ENCODE results near the gene MAP4K4.
A peak's percentile ranks its signal among the peaks of the same experiment; 100 is the strongest.

Gene MAP4K4

GRCh38 chr2:101692766-101693165, 4.7 kb upstream of the MAP4K4 start:
- Histone ChIP-seq H3K36me3 (ENCODE audit: control insufficient read depth, insufficient read depth, low read length) (no peaks in the 10 kb centered on the region), H3K4me3 (replicated peaks; ENCODE audit: low read depth, low read length) (no peak overlapping the region), H3K27me3 (replicated peaks; ENCODE audit: control insufficient read depth, insufficient read depth, low read length) (peaks cover 3% of the 10 kb centered on the region; the same call in 1 of the 2 replicates)
- no peak for DNase-seq (ENCODE audit: extremely low read depth, insufficient read length)
- TF ChIP-seq CTCF (IDR thresholded peaks at IDR 0.05; ENCODE audit: insufficient read depth, low read length, poor library complexity, severe bottlenecking) = no peak

- DNase-seq (ENCODE audit: extremely low read depth, insufficient read length) = no peak
- H3K36me3 ChIP-seq (ENCODE audit: control insufficient read depth, insufficient read depth, low read length) = no peaks in the 10 kb centered on the region
- H3K27me3 ChIP-seq (replicated peaks; ENCODE audit: control insufficient read depth, insufficient read depth, low read length) = peaks cover 3% of the 10 kb centered on the region; the same call in 1 of the 2 replicates
- no peak overlapping the region for H3K4me3 ChIP-seq (replicated peaks; ENCODE audit: low read depth, low read length)
- TF ChIP-seq CTCF (IDR thresholded peaks at IDR 0.05; ENCODE audit: insufficient read depth, low read length, poor library complexity, severe bottlenecking) = no peak
Measured at GRCh38 chr2:101693991-101694588, 3.4 kb upstream of the MAP4K4 start.

GRCh38 chr2:101696272-101697123, 1.0 kb upstream of the MAP4K4 start:
- H3K27me3 ChIP-seq (replicated peaks; ENCODE audit: control insufficient read depth, insufficient read depth, low read length) = peaks cover 3% of the 10 kb centered on the region; the same call in 1 of the 2 replicates
- no peak for DNase-seq (ENCODE audit: extremely low read depth, insufficient read length)
- no peak for TF ChIP-seq CTCF (IDR thresholded peaks at IDR 0.05; ENCODE audit: insufficient read depth, low read length, poor library complexity, severe bottlenecking)
- peak overlapping the region; percentile 59 for H3K4me3 ChIP-seq (replicated peaks; ENCODE audit: low read depth, low read length)
- H3K36me3 ChIP-seq (ENCODE audit: control insufficient read depth, insufficient read depth, low read length) = no peaks in the 10 kb centered on the region

- Histone ChIP-seq H3K4me3 (replicated peaks; ENCODE audit: low read depth, low read length) (peak overlapping the region; percentile 60), H3K36me3 (ENCODE audit: control insufficient read depth, insufficient read depth, low read length) (no peaks in the 10 kb centered on the region), H3K27me3 (replicated peaks; ENCODE audit: control insufficient read depth, insufficient read depth, low read length) (no peaks in the 10 kb centered on the region)
- DNase-seq (ENCODE audit: extremely low read depth, insufficient read length) = peak; percentile 30
- no peak for TF ChIP-seq CTCF (IDR thresholded peaks at IDR 0.05; ENCODE audit: insufficient read depth, low read length, poor library complexity, severe bottlenecking)
Measured at GRCh38 chr2:101698014-101698843, 722 bp downstream of the MAP4K4 start.

DNA sequence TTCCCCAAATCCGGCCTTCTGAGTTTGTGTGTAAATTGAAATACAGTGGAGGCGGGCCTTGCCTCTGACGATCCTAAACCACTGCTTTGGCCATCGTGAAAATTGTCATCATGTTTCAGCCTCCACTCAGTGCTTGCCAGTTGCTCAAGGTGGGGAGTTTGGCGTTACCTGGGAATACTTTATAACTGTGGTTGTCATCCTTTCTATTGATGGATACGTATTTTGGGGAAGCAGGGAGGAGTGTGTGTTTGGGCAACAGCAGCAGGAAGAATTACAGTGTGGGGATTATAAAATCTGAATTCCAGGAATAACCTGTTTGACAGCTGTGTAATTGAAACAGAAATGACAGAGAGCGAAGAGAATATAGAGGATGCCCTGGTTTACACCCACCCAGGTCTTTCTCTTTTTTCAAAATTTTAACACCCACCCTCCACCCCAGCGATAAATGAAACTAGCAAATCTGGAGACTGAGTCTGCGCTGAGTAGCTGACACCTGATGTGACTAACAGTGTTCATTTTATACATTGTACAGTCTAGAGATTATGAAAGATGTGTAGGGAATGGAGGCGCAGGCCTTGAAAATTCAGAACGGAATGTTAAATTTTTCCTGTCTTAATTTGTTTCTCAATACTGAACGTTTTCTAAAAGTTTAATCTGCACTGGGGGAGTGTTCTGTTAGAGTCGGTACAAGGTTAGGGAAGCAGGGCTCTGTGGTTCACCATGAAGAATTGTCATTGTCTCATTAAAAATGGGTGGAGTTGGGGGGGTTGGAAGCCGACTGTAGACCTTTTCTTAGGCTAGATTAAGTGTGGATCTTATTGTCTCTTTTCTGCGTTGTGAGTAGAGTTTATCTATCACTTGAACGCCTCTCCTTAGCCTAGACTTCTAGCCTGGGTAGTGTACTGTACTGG, 1.6 kb downstream of the MAP4K4 start:
- DNase-seq (ENCODE audit: extremely low read depth, insufficient read length) = no peak
- H3K36me3 ChIP-seq (ENCODE audit: control insufficient read depth, insufficient read depth, low read length) = no peaks in the 10 kb centered on the region
- no peak for TF ChIP-seq CTCF (IDR thresholded peaks at IDR 0.05; ENCODE audit: insufficient read depth, low read length, poor library complexity, severe bottlenecking)
- H3K4me3 ChIP-seq (replicated peaks; ENCODE audit: low read depth, low read length) = peak overlapping the region; percentile 60
- H3K27me3 ChIP-seq (replicated peaks; ENCODE audit: control insufficient read depth, insufficient read depth, low read length) = no peaks in the 10 kb centered on the region
